Left ventricle myocardium superior (tissue), 1 donor: Measurements from ENCODE around the gene SPAG17. TPM values are rescaled to one million over a fixed set of nuclear protein-coding genes. Genes with fewer than 3 reads are reported as not detected.
"Not testable (repeated sequence)": the region's sequence is repeated elsewhere in the genome, so short reads cannot be mapped to it uniquely, and the experiment has no call there.

Experiments
- ATAC-seq: fragments of 200-7000 bp; cut with Tn5 transposase; one replicate; pipeline ENCODE4 v1.9.1; 2020; ENCODE audit warnings: mild to moderate bottlenecking, moderate library complexity
- DNase-seq: peaks from one replicate; pipeline ENCODE4 v3.0.0-alpha.2; 2020
- intact Hi-C: fragments of 100-400 bp; cut with micrococcal nuclease; formaldehyde crosslinking; loops from one replicate; pipeline ENCODE4 v1.11.0; 2022
- total RNA-seq: library from RNA; stranded (reverse); fragmentation: NEBNext Ultra II Directional; extraction: Animal tissue kit (Norgen Biotek cat#: 25700); gene quantifications from one replicate; pipeline ENCODE4 v1.2.1, GENCODE V29; 2021
- donor health status: DM: no; HTN: yes; CAD: no; lungs with severe emphysema.

The SPAG17 gene
- total RNA-seq, 1 donor from 2014 or later, result not detected

GRCh38 chr1:117930484-117930883 lies 254.5 kb downstream of the SPAG17 start:
- intact Hi-C loops, result no loop called here
- ATAC-seq (no peak), DNase-seq (no peak)

DNA sequence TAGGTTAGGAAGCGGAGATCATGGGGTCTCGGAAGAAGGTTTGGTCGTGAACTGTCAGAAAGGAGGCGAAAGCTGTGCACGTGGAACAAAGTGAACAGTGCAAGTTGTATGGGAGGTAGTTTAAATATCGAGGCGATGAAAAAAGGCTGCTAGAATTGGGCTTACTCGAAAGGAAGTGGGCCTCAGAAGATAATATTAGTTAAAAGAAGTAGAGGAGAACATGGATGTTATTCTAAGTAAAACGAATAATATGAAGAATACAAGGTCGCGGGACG lies 254.9 kb downstream of the SPAG17 start:
- DNase-seq (no peak), ATAC-seq (no peak)
- intact Hi-C loops, result no loop called here

- intact Hi-C loops, result no loop called here
These were observed 255.5 kb downstream of the SPAG17 start, which contains the start of the genes GDAP2 and WDR3 for GRCh38 chr1:117929343-117930172. Gene GDAP2, minus strand, starts transcription at chr1:117929621. Its CDS starts 9,264 bp downstream, at chr1:117920357. Gene WDR3, plus strand, starts transcription at chr1:117929739. Its CDS starts 3,581 bp downstream, at chr1:117933320.

DNA sequence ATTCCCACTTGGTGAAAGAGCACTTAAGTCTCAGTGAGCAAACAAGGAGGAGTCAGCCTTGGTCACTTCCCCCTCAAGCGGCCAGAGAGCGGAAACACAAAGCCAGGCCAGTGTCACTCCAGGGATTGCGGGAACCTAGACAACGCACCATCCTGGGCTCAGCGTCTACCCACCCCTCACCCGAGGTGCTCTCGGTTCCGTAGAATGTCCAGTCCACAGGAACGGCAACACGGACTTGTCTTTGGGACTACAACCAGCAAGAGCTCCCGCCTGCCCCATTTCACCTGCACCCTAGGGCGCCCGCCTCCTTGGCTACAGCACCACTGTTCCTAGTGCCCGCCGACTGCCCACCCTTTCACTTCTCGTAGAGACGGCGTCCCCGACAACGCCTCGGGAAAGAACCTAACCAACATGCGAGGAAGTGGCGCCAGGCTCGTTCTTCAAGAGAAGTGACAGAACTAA lies 256.1 kb downstream of the SPAG17 start:
- DNase-seq (peak; percentile 58), ATAC-seq (peak; percentile 78)
- intact Hi-C loops, result no loop called here

More at GRCh38 chr1:117929343-117930172, 255.5 kb downstream of the SPAG17 start, which contains the start of the genes GDAP2 and WDR3:
- peak; percentile 96 for DNase-seq
- ATAC-seq, result peak; percentile 99

DNA sequence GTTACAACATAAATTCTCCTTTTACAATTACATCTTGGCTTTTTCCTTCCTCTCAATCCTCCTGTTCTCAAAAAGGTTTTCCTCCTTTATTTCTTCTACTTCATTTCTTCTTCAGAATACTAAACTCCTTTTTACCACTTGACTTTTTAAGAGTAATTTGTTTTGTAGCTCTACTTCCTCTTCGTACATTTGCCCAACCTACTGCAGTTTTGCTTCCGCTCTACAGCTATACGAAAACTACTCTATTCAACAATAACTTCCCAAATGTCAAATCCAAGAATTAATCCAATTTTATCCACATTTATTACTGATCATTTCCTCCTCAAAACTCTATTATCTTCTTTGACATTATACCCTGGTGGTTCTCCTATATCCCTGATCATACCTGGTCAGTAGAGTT lies 259.0 kb downstream of the SPAG17 start:
- ATAC-seq (no peak), DNase-seq (no peak)
- intact Hi-C loops, result no loop called here

DNA sequence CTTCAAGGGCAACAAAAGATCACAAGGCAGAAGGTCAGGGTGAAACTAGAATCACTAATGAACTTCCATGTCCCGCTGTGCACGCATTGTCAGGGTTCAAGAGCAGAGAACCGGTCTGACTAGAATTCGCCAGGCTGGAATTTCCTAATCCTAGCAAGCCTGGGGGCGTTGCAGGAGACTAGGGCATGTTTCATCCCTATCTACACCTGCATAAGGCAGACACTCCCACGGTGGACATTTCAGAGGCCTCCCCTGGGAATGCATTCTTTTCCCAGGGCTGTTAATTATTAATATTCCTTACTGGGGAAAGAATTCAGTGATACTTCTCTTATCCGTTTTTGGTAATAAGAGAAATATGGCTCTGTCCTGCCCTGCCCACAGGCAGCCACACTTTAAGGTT lies 262.3 kb downstream of the SPAG17 start:
- intact Hi-C loops, DNase-seq, ATAC-seq: not testable (repeated sequence)

GRCh38 chr1:117921991-117922390 lies 263.0 kb downstream of the SPAG17 start:
- intact Hi-C loops, result no loop called here

GRCh38 chr1:117919376-117919775 lies 265.7 kb downstream of the SPAG17 start:
- no peak for ATAC-seq
- intact Hi-C loops, result no loop called here
- DNase-seq, result no peak

More at GRCh38 chr1:117921991-117922390, 263.0 kb downstream of the SPAG17 start:
- DNase-seq (no peak), ATAC-seq (no peak)

DNA sequence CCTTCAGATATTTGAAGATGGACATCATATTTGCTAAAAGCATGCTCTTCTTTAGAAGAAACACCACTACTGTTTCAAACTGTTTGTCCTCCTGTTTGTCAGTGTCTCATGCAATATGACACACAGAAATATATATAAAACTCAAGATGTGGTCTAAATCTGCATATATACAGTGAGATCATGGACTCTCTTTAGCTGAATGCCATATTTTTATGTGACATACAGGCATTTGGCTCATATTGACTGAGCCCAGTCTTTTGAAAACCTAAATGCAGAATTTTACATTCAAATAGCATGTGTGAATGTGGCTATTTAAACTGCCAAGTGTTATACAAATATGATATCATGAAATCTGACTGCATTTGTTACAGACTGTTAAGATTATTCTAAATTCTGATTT lies 274.0 kb downstream of the SPAG17 start:
- no peak for ATAC-seq
- intact Hi-C loops, result no loop called here
- no peak for DNase-seq

DNA sequence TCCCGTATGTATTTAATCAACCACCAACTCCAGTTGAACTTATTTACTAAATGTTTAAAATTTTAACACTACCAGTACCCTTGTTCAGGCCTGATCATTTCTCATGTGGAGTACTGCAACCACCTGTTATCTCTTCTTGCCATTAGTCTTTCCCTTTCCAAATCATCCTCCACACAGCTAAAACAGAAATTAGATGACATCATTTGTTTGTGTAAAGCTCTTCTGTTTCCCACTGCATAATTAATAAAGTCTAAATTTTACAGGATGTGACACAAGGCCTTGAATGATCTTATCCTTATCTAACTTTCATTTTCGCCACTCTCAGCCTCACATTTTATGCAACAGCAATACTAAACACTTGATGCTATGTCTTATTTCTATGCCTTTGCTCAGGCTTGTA lies 280.0 kb downstream of the SPAG17 start:
- DNase-seq, result no peak
- intact Hi-C loops, result no loop called here

DNA sequence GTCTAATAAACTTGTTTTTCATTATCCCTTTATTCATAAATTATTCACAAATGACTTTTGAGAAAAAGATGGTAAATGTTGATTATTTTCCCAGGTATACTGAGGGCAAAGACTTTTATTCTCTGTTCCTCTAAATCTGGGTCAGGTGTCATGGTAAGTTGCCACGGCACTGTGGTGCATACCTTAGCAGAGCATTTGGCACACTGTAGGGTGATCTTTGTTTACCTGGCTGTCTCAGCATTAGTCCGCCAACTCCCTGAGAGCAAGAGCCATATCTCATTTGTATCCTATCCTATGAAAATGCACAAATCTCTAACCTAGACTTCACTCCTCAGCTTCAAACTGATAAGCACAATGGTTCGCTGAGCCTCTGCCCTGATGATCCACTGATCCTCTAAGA lies 280.5 kb downstream of the SPAG17 start:
- intact Hi-C loops, result no loop called here
- no peak for DNase-seq
- ATAC-seq, result no peak

More for the DNA sequence above, 280.0 kb downstream of the SPAG17 start:
- no peak for ATAC-seq
